GM23338 (cell line): ENCODE results near the gene FBL. TPM values are rescaled to one million over a fixed set of nuclear protein-coding genes. Genes with fewer than 3 reads are reported as not detected.

Experiments
- ATAC-seq: fragments of 200-7000 bp; cut with Tn5 transposase; 3 replicates; pipeline ENCODE4 v1.9.1; 2020
- DNase-seq: peaks from one replicate; pipeline ENCODE4 v3.0.0-alpha.2; 2015; ENCODE audit warnings: low spot score
- H2AFZ ChIP-seq: fragments of 200-600 bp; sonication (generic); 2 replicates; pipeline ENCODE4 v1.8.0; 2016; ENCODE audit warnings: antibody characterized with exemption, mild to moderate bottlenecking, moderate library complexity
- H3F3A ChIP-seq: fragments of 200-600 bp; sonication (generic); replicated peaks from 2 replicates; pipeline ENCODE4 v1.8.0; 2017; ENCODE audit warnings: antibody characterized with exemption, mixed run types, low read depth
- H3K27ac ChIP-seq: fragments of 200-600 bp; sonication (generic); 2 replicates; pipeline ENCODE4 v1.6.1; 2016; ENCODE audit warnings: low read depth
- H3K27me3 ChIP-seq: fragments of 200-600 bp; sonication (generic); 2 replicates; pipeline ENCODE4 v1.8.0; 2016; ENCODE audit warnings: mild to moderate bottlenecking, mixed run types, moderate library complexity; ENCODE audit not compliant: insufficient read depth
- H3K36me3 ChIP-seq: fragments of 200-600 bp; sonication (generic); 2 replicates; pipeline ENCODE4 v1.8.0; 2016; ENCODE audit warnings: mild to moderate bottlenecking; ENCODE audit not compliant: insufficient read depth
- H3K4me1 ChIP-seq: fragments of 200-600 bp; sonication (generic); 2 replicates; pipeline ENCODE4 v1.8.0; 2016; ENCODE audit warnings: mild to moderate bottlenecking, moderate library complexity; ENCODE audit not compliant: insufficient read depth
- H3K4me2 ChIP-seq: fragments of 200-600 bp; sonication (generic); 2 replicates; pipeline ENCODE4 v1.7.1; 2017; ENCODE audit warnings: mixed run types
- H3K4me3 ChIP-seq: fragments of 200-600 bp; sonication (generic); 2 replicates; pipeline ENCODE4 v1.6.1; 2016; ENCODE audit warnings: mixed run types
- H3K79me2 ChIP-seq: fragments of 200-600 bp; sonication (generic); replicated peaks from 2 replicates; pipeline ENCODE4 v1.8.0; 2017; ENCODE audit warnings: mild to moderate bottlenecking; ENCODE audit not compliant: insufficient read depth
- H3K9me2 ChIP-seq: fragments of 200-600 bp; sonication (generic); 2 replicates; pipeline ENCODE4 v1.8.0; 2017; ENCODE audit not compliant: insufficient read depth
- H4K20me1 ChIP-seq: fragments of 200-600 bp; sonication (generic); replicated peaks from 2 replicates; pipeline ENCODE4 v1.8.0; 2017; ENCODE audit warnings: mild to moderate bottlenecking; ENCODE audit not compliant: insufficient read depth
- H3K27ac Mint-ChIP-seq: 2 replicates; pipeline ENCODE4 v1.8.0; 2020; ENCODE audit warnings: inconsistent platforms, mild to moderate bottlenecking, moderate library complexity, mixed read lengths
- H3K27me3 Mint-ChIP-seq: 3 replicates; pipeline ENCODE4 v1.8.0; 2022; ENCODE audit warnings: low read depth, mild to moderate bottlenecking, moderate library complexity, mixed read lengths, inconsistent platforms; ENCODE audit not compliant: insufficient read depth, poor library complexity
- H3K36me3 Mint-ChIP-seq: 3 replicates; pipeline ENCODE4 v1.8.0; 2021; ENCODE audit warnings: low read depth, mild to moderate bottlenecking, inconsistent platforms, moderate library complexity, mixed read lengths
- H3K4me1 Mint-ChIP-seq: 3 replicates; pipeline ENCODE4 v1.8.0; 2020; ENCODE audit warnings: mild to moderate bottlenecking, inconsistent platforms, mixed read lengths
- H3K4me3 Mint-ChIP-seq: 3 replicates; pipeline ENCODE4 v1.8.0; 2021; ENCODE audit warnings: moderate library complexity, mild to moderate bottlenecking, inconsistent platforms, mixed read lengths
- H3K9me3 Mint-ChIP-seq: 3 replicates; pipeline ENCODE4 v1.8.0; 2020; ENCODE audit warnings: moderate library complexity, mild to moderate bottlenecking, inconsistent platforms, mixed read lengths
- CREB1 ChIP-seq: fragments of 250-450 bp; sonication (Bioruptor Pico); IDR thresholded peaks from 2 replicates; pipeline ENCODE4 v1.5.0; 2020; ENCODE audit warnings: low read depth, mild to moderate bottlenecking, moderate library complexity
- EZH2 ChIP-seq: fragments of 200-600 bp; sonication (generic); IDR thresholded peaks from one replicate; pipeline ENCODE4 v1.8.0; 2017; ENCODE audit warnings: antibody characterized with exemption, mild to moderate bottlenecking, low read depth; ENCODE audit not compliant: unreplicated experiment
- EZH2phosphoT487 ChIP-seq: fragments of 200-600 bp; sonication (generic); IDR thresholded peaks from one replicate; pipeline ENCODE4 v1.8.1; 2018; ENCODE audit warnings: antibody characterized with exemption; ENCODE audit not compliant: unreplicated experiment
- JUNB ChIP-seq: IDR thresholded peaks from one replicate; pipeline ENCODE4 v1.6.1; 2016; ENCODE audit warnings: antibody characterized with exemption; ENCODE audit not compliant: unreplicated experiment
- NANOG ChIP-seq: IDR thresholded peaks from 2 replicates; pipeline ENCODE4 v1.6.1; 2016; ENCODE audit warnings: antibody characterized with exemption, borderline replicate concordance
- POLR2AphosphoS5 ChIP-seq: IDR thresholded peaks from 2 replicates; pipeline ENCODE4 v1.6.1; 2016; ENCODE audit warnings: antibody characterized with exemption, low read depth
- STAT1 ChIP-seq: IDR thresholded peaks from one replicate; pipeline ENCODE4 v1.6.1; 2016; ENCODE audit warnings: antibody characterized with exemption; ENCODE audit not compliant: unreplicated experiment
- ZNF114 ChIP-seq: fragments of 250-450 bp; sonication (Bioruptor Pico); IDR thresholded peaks from 2 replicates; pipeline ENCODE4 v1.5.0; 2020; ENCODE audit warnings: mild to moderate bottlenecking, moderate library complexity
- ZNF331 ChIP-seq: fragments of 250-450 bp; sonication (Bioruptor Pico); IDR thresholded peaks from 2 replicates; pipeline ENCODE4 v1.5.0; 2020; ENCODE audit warnings: low read depth, mild to moderate bottlenecking, moderate library complexity
- ZNF462 ChIP-seq: fragments of 250-450 bp; sonication (Bioruptor Pico); IDR thresholded peaks from 2 replicates; pipeline ENCODE4 v1.5.0; 2020; ENCODE audit warnings: mild to moderate bottlenecking, moderate library complexity
- polyA plus RNA-seq: library from polyadenylated mRNA; unstranded; fragments of >200 nt; fragmentation: Nextera tagmentation; extraction: Ambion mirVana; gene quantifications from 2 replicates; pipeline ENCODE4 v1.2.1, GENCODE V29; 2016
- total RNA-seq: library from RNA; depleted of rRNA; stranded (reverse); fragments of >200 nt; shearing (Covaris generic); gene quantifications from 2 replicates; pipeline ENCODE4 v1.2.3, GENCODE V29; 2014
- TF ChIP-seq, protein P1 (sequence below), 2 experiments: fragments of 200-600 bp in 1 of 2; sonication (generic) in 1 of 2; conservative IDR thresholded peaks; 2 replicates each; pipeline versions ENCODE4 v1.5.1 to v1.6.1; 2016 to 2017; ENCODE audit warnings: antibody characterized with exemption in 2 of 2, low read depth in 2 of 2, mild to moderate bottlenecking in 2 of 2, moderate library complexity in 1 of 2
- TF ChIP-seq, protein P2 (sequence below): IDR thresholded peaks from 2 replicates; pipeline ENCODE4 v1.6.1; 2016; ENCODE audit warnings: antibody characterized with exemption
- TF ChIP-seq, protein P3 (sequence below): IDR thresholded peaks from one replicate; pipeline ENCODE4 v1.6.1; 2018; ENCODE audit warnings: antibody characterized with exemption; ENCODE audit not compliant: unreplicated experiment

FBL gene
- total and polyA plus RNA-seq, 2 experiments from 2014 or later: 403 to 553 TPM

- Mint-ChIP-seq H3K4me3 (no peak overlapping the region), H3K36me3 (peaks cover 31% of the 10 kb centered on the region), H3K27ac (no peak overlapping the region), H3K9me3 (no peaks in the 10 kb centered on the region), H3K4me1 (peaks cover 3% of the 10 kb centered on the region), H3K27me3 (peaks cover 6% of the 10 kb centered on the region)
- no peak for DNase-seq
- no peaks in the 10 kb centered on the region for H3K27me3 ChIP-seq
- H2AFZ ChIP-seq: no peak overlapping the region
- no peaks in the 10 kb centered on the region for H3K9me2 ChIP-seq
- H3K27ac ChIP-seq: no peak overlapping the region
- peaks cover 3% of the 10 kb centered on the region; the same call in 1 of the 2 replicates for H4K20me1 ChIP-seq
- H3F3A ChIP-seq: no peaks in the 10 kb centered on the region
- ATAC-seq: no peak
- H3K79me2 ChIP-seq: no peaks in the 10 kb centered on the region; the same call in 1 of the 2 replicates
- TF ChIP-seq POLR2AphosphoS5 (no peak), ZNF331 (CRISPR knock-in tag) (no peak), EZH2phosphoT487 (no peak), STAT1 (no peak), EZH2 (no peak), ZNF114 (CRISPR knock-in tag) (no peak), ZNF462 (CRISPR knock-in tag) (no peak), JUNB (no peak), NANOG (no peak), CREB1 (CRISPR knock-in tag) (no peak)
- TF ChIP-seq, protein P1, sequence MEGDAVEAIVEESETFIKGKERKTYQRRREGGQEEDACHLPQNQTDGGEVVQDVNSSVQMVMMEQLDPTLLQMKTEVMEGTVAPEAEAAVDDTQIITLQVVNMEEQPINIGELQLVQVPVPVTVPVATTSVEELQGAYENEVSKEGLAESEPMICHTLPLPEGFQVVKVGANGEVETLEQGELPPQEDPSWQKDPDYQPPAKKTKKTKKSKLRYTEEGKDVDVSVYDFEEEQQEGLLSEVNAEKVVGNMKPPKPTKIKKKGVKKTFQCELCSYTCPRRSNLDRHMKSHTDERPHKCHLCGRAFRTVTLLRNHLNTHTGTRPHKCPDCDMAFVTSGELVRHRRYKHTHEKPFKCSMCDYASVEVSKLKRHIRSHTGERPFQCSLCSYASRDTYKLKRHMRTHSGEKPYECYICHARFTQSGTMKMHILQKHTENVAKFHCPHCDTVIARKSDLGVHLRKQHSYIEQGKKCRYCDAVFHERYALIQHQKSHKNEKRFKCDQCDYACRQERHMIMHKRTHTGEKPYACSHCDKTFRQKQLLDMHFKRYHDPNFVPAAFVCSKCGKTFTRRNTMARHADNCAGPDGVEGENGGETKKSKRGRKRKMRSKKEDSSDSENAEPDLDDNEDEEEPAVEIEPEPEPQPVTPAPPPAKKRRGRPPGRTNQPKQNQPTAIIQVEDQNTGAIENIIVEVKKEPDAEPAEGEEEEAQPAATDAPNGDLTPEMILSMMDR (conservative IDR thresholded peaks at IDR 0.05; ENCODE audit: low read depth in 2 of 2): no peak
- TF ChIP-seq, protein P2, sequence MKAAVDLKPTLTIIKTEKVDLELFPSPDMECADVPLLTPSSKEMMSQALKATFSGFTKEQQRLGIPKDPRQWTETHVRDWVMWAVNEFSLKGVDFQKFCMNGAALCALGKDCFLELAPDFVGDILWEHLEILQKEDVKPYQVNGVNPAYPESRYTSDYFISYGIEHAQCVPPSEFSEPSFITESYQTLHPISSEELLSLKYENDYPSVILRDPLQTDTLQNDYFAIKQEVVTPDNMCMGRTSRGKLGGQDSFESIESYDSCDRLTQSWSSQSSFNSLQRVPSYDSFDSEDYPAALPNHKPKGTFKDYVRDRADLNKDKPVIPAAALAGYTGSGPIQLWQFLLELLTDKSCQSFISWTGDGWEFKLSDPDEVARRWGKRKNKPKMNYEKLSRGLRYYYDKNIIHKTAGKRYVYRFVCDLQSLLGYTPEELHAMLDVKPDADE: no peak
- TF ChIP-seq, protein P3, sequence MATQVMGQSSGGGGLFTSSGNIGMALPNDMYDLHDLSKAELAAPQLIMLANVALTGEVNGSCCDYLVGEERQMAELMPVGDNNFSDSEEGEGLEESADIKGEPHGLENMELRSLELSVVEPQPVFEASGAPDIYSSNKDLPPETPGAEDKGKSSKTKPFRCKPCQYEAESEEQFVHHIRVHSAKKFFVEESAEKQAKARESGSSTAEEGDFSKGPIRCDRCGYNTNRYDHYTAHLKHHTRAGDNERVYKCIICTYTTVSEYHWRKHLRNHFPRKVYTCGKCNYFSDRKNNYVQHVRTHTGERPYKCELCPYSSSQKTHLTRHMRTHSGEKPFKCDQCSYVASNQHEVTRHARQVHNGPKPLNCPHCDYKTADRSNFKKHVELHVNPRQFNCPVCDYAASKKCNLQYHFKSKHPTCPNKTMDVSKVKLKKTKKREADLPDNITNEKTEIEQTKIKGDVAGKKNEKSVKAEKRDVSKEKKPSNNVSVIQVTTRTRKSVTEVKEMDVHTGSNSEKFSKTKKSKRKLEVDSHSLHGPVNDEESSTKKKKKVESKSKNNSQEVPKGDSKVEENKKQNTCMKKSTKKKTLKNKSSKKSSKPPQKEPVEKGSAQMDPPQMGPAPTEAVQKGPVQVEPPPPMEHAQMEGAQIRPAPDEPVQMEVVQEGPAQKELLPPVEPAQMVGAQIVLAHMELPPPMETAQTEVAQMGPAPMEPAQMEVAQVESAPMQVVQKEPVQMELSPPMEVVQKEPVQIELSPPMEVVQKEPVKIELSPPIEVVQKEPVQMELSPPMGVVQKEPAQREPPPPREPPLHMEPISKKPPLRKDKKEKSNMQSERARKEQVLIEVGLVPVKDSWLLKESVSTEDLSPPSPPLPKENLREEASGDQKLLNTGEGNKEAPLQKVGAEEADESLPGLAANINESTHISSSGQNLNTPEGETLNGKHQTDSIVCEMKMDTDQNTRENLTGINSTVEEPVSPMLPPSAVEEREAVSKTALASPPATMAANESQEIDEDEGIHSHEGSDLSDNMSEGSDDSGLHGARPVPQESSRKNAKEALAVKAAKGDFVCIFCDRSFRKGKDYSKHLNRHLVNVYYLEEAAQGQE: no peak
- no peaks in the 10 kb centered on the region; the same call in 1 of the 2 replicates for H3K36me3 ChIP-seq
- H3K4me1 ChIP-seq: peaks cover 4% of the 10 kb centered on the region
- no peak overlapping the region for H3K4me2 ChIP-seq
- no peak overlapping the region for H3K4me3 ChIP-seq
Measured at GRCh38 chr19:39825531-39826076, 20.6 kb downstream of the FBL start.
